GM12878 (cell line): ENCODE data around the gene NXN. TPM values are rescaled to one million over a fixed set of nuclear protein-coding genes. Genes with fewer than 3 reads are reported as not detected.

Experiments used
- ATAC-seq: fragments of 200-7000 bp; cut with Tn5 transposase; 3 replicates; pipeline ENCODE4 v1.9.1; 2020; ENCODE audit warnings: mild to moderate bottlenecking, moderate library complexity
- BruUV-seq: library from RNA; stranded (reverse); fragments of 400-500 nt; replicated peaks from 2 replicates; lab custom pipeline; 2021; lab: Mats Ljungman, UMichigan
- CTCF ChIA-PET: fragments of 300-600 bp; sonication (Branson Sonifier 250); formaldehyde crosslinking; extraction: SDS; loops from one replicate; lab custom pipeline; 2021; ENCODE audit warnings: inconsistent platforms; lab: Yijun Ruan, JAX
- POLR2A ChIA-PET: fragments of 350-600 bp; formaldehyde crosslinking; extraction: SDS; loops from one replicate; lab custom pipeline; 2021; ENCODE audit warnings: inconsistent platforms; lab: Charles Lee
- RAD21 ChIA-PET: fragments of 300-600 bp; sonication (Branson Sonifier 250); formaldehyde crosslinking; loops from one replicate; lab custom pipeline; 2023; ENCODE audit warnings: antibody characterized with exemption; ENCODE audit not compliant: unreplicated experiment; lab: Charles Lee
- SMC1A ChIA-PET: fragments of 300-600 bp; sonication (Branson Sonifier 250); formaldehyde crosslinking; loops from one replicate; lab custom pipeline; 2023; ENCODE audit not compliant: unreplicated experiment, uncharacterized antibody; lab: Charles Lee
- DNase-seq: peaks from one replicate; pipeline ENCODE4 v3.0.0-alpha.2; 2011; ENCODE audit warnings: low read depth, low spot score
- FAIRE-seq: peaks from 3 replicates; lab custom pipeline; 2011; peaks lifted over from hg19 to GRCh38; lab: Jason Lieb, UNC
- H2AFZ ChIP-seq: 2 replicates; pipeline ENCODE4 v1.6.0; 2011; ENCODE audit warnings: low read depth, low read length, control low read depth; ENCODE audit not compliant: control insufficient read depth
- H3K27ac ChIP-seq: 2 replicates; pipeline ENCODE4 v1.5.1; 2011; ENCODE audit warnings: control low read depth; ENCODE audit not compliant: control insufficient read depth, insufficient read depth
- H3K27me3 ChIP-seq, 2 experiments: replicated peaks in 1 of 2; 2 replicates each; pipeline versions ENCODE4 v1.6.0 to v1.6.1; 2011; ENCODE audit warnings: low read length in 1 of 2; ENCODE audit not compliant: control insufficient read depth in 2 of 2, insufficient read depth in 2 of 2
- H3K36me3 ChIP-seq, 2 experiments: 2 replicates each; pipeline ENCODE4 v1.5.1; 2011; ENCODE audit warnings: low read length in 1 of 2; ENCODE audit not compliant: control insufficient read depth in 2 of 2, insufficient read depth in 2 of 2
- H3K4me1 ChIP-seq: 2 replicates; pipeline ENCODE4 v1.6.1; 2011; ENCODE audit warnings: mild to moderate bottlenecking, low read length, moderate library complexity, mixed read lengths; ENCODE audit not compliant: control insufficient read depth, insufficient read depth
- H3K4me2 ChIP-seq: 2 replicates; pipeline ENCODE4 v1.6.0; 2011; ENCODE audit warnings: control low read depth; ENCODE audit not compliant: control insufficient read depth, insufficient read depth
- H3K4me3 ChIP-seq: fragments of 200-600 bp; sonication (generic); 2 replicates; pipeline ENCODE4 v1.5.1; 2016
- H3K79me2 ChIP-seq: 2 replicates; pipeline ENCODE4 v1.6.0; 2011; ENCODE audit warnings: low read length; ENCODE audit not compliant: control insufficient read depth, insufficient read depth
- H3K9ac ChIP-seq: 2 replicates; pipeline ENCODE4 v1.8.0; 2011; ENCODE audit warnings: low read length, control low read depth, mixed read lengths; ENCODE audit not compliant: control insufficient read depth, insufficient read depth
- H3K9me3 ChIP-seq: replicated peaks from 3 replicates; pipeline ENCODE4 v1.5.1; 2011; ENCODE audit warnings: mild to moderate bottlenecking, low read length; ENCODE audit not compliant: control insufficient read depth, insufficient read depth
- H4K20me1 ChIP-seq: 2 replicates; pipeline ENCODE4 v1.6.0; 2011; ENCODE audit not compliant: control insufficient read depth, insufficient read depth
- ASH2L ChIP-seq: fragments of 300-600, 200-600 bp; sonication (generic); IDR thresholded peaks from 2 replicates; pipeline ENCODE4 v1.6.1; 2017; ENCODE audit warnings: low read depth, mild to moderate bottlenecking, borderline replicate concordance
- BCL11A ChIP-seq: IDR thresholded peaks from 2 replicates; pipeline ENCODE4 v1.6.1; 2011; ENCODE audit warnings: low read depth, low read length
- BCL3 ChIP-seq: IDR thresholded peaks from 2 replicates; pipeline ENCODE4 v1.6.1; 2011; ENCODE audit warnings: borderline replicate concordance, low read depth, mild to moderate bottlenecking, moderate library complexity, low read length; ENCODE audit not compliant: insufficient read depth, poor library complexity, severe bottlenecking
- HDGF ChIP-seq: fragments of 450-650 bp; IDR thresholded peaks from 2 replicates; pipeline ENCODE4 v1.6.1; 2016; ENCODE audit warnings: antibody characterized with exemption
- IRF3 ChIP-seq: fragments of 450-650 bp; IDR thresholded peaks from 2 replicates; pipeline ENCODE4 v1.6.1; 2014; ENCODE audit warnings: mild to moderate bottlenecking
- NFYB ChIP-seq: IDR thresholded peaks from 2 replicates; pipeline ENCODE4 v1.6.1; 2011; ENCODE audit warnings: low read depth, mild to moderate bottlenecking, low read length, improper control_type of control experiment, moderate library complexity; ENCODE audit not compliant: insufficient read depth
- NR2F1 ChIP-seq: fragments of 450-650 bp; conservative IDR thresholded peaks from 2 replicates; pipeline ENCODE4 v1.6.1; 2017; ENCODE audit warnings: mild to moderate bottlenecking
- PAX5 ChIP-seq: IDR thresholded peaks from 2 replicates; pipeline ENCODE4 v1.6.1; 2011; ENCODE audit warnings: low read depth, low read length, borderline replicate concordance
- PML ChIP-seq: IDR thresholded peaks from 2 replicates; pipeline ENCODE4 v1.6.1; 2012; ENCODE audit warnings: low read length, inconsistent platforms
- PRDM15 ChIP-seq: fragments of 450-650 bp; formaldehyde crosslinking; IDR thresholded peaks from 2 replicates; pipeline ENCODE4 v1.4.0; 2020; ENCODE audit warnings: mild to moderate bottlenecking, moderate library complexity
- RAD51 ChIP-seq: fragments of 450-650 bp; IDR thresholded peaks from 2 replicates; pipeline ENCODE4 v1.6.1; 2016; ENCODE audit warnings: moderate library complexity, mild to moderate bottlenecking, inconsistent platforms
- SREBF1 ChIP-seq: IDR thresholded peaks from 2 replicates; pipeline ENCODE4 v1.6.1; 2012; ENCODE audit warnings: mild to moderate bottlenecking, low read length
- STAT3 ChIP-seq: IDR thresholded peaks from 2 replicates; pipeline ENCODE4 v1.6.1; 2011; ENCODE audit warnings: low read depth, low read length, improper control_type of control experiment
- ZNF24 ChIP-seq: fragments of 450-650 bp; IDR thresholded peaks from 2 replicates; pipeline ENCODE4 v1.6.1; 2017; ENCODE audit warnings: antibody characterized with exemption, mild to moderate bottlenecking
- ZNF384 ChIP-seq: IDR thresholded peaks from 2 replicates; pipeline ENCODE4 v1.6.1; 2012; ENCODE audit warnings: low read depth, mild to moderate bottlenecking, low read length, improper control_type of control experiment, borderline replicate concordance
- ZZZ3 ChIP-seq: IDR thresholded peaks from 2 replicates; pipeline ENCODE4 v1.6.1; 2011; ENCODE audit warnings: low read depth; ENCODE audit not compliant: control insufficient read depth, insufficient read length
- WGBS: methylation state at CpG from one replicate; pipeline ENCODE4 v1.1.6; 2016; ENCODE audit warnings: low lambda C conversion rate; ENCODE audit not compliant: insufficient replicate concordance, insufficient coverage; ENCODE audit errors: missing lambda C conversion rate; 5-methylcytosine and 5-hydroxymethylcytosine counted together
- in situ Hi-C: fragments of 300-500 bp; cut with MboI; formaldehyde crosslinking; loops from 9 replicates; pipeline ENCODE4 v1.14.3; 2018; ENCODE audit warnings: mixed read lengths
- intact Hi-C: fragments of 100-400 bp; cut with micrococcal nuclease; formaldehyde crosslinking; loops from one replicate; pipeline ENCODE4 v1.14.2; 2022; ENCODE audit not compliant: unreplicated experiment
- polyA plus RNA-seq, 11 experiments: library from polyadenylated mRNA; depleted of rRNA in 4 of 11; unstranded in 6 of 11; stranded (reverse) in 5 of 11; fragments of >200 nt; fragmentation: Nextera tagmentation in 4 of 11; fragmentation: Illumina TruSeq in 1 of 11; extraction: Ambion mirVana in 4 of 11; extraction: Trizol in 1 of 11; gene quantifications; 1 replicate in 1 of 11; 2 replicates in 10 of 11; pipeline versions ENCODE4 v1.2.1 to v1.2.3, GENCODE V29; 2011 to 2016; ENCODE audit warnings: inconsistent platforms in 2 of 11, missing spikeins in 2 of 11, low read depth in 1 of 11
- total RNA-seq, 4 experiments: library from RNA; depleted of rRNA in 3 of 4; stranded (reverse); fragments of >200 nt in 3 of 4; fragmentation: Illumina TruSeq in 1 of 4; extraction: Trizol in 1 of 4; gene quantifications; 2 replicates each; pipeline versions ENCODE4 v1.2.1 to v1.2.3, GENCODE V29; 2013 to 2021

The NXN gene
- total and polyA plus RNA-seq, 10 of the 15 experiments (the other 5 are each of a cell fraction or from before 2014, with no cell fraction given), result 0.04 to 1.2 (median 0.30) TPM

GRCh38 chr17:1026599-1026975 is 47.0 kb upstream of the NXN start:
- SMC1A ChIA-PET, result no interaction called here
- H3K36me3 ChIP-seq, result peaks cover 0 to 2% of the 10 kb centered on the region in 2 experiments; a peak in 2 of 4 replicates
- RAD21 ChIA-PET, result no interaction called here

More at GRCh38 chr17:1026599-1026975, 47.0 kb upstream of the NXN start:
- TF ChIP-seq BCL11A (no peak), IRF3 (no peak), PRDM15 (CRISPR knock-in tag) (no peak), NFYB (no peak), STAT3 (no peak), HDGF (no peak), ZZZ3 (no peak), RAD51 (no peak), SREBF1 (no peak), ZNF24 (no peak), NR2F1 (no peak), PML (no peak), BCL3 (no peak), ASH2L (no peak), ZNF384 (no peak), PAX5 (no peak)
- H3K4me3 ChIP-seq, result no peak overlapping the region
- H3K4me1 ChIP-seq, result no peaks in the 10 kb centered on the region
- in situ Hi-C loops, result no loop called here
- H3K4me2 ChIP-seq, result no peak overlapping the region
- intact Hi-C loops, result no loop called here
- no TSS peak for BruUV-seq
- no peaks in the 10 kb centered on the region for H3K9me3 ChIP-seq
- no peak overlapping the region for H3K27ac ChIP-seq
- WGBS, result 93% methylated on average over 10 of the region's 10 CpGs
- FAIRE-seq, result no peak
- H3K27me3 ChIP-seq, result no peaks in the 10 kb centered on the region
- no peak for ATAC-seq
- no peak overlapping the region for H2AFZ ChIP-seq
- ChIA-PET POLR2A (no interaction called here), CTCF (no interaction called here)
- H4K20me1 ChIP-seq, result no peaks in the 10 kb centered on the region
- H3K9ac ChIP-seq, result no peak overlapping the region
- no peaks in the 10 kb centered on the region for H3K79me2 ChIP-seq
- no peak for DNase-seq
